MM.1S (cell line): ENCODE data around the gene CCR6.

Source experiments
- CTCF ChIP-seq: fragments of 300-600 bp; sonication (generic); IDR thresholded peaks from 2 replicates; pipeline ENCODE4 v1.5.1; 2016; ENCODE audit warnings: antibody characterized with exemption, low read length, mixed read lengths
- EZH2 ChIP-seq: fragments of 300-600 bp; sonication (generic); optimal IDR thresholded peaks from 2 replicates; pipeline ENCODE3; 2017; ENCODE audit warnings: low read depth, mild to moderate bottlenecking, antibody characterized with exemption, low read length, mixed read lengths
- EZH2phosphoT487 ChIP-seq: fragments of 300-600 bp; sonication (generic); IDR thresholded peaks from 2 replicates; pipeline ENCODE4 v1.6.1; 2018; ENCODE audit warnings: antibody characterized with exemption, low read length

DNA sequence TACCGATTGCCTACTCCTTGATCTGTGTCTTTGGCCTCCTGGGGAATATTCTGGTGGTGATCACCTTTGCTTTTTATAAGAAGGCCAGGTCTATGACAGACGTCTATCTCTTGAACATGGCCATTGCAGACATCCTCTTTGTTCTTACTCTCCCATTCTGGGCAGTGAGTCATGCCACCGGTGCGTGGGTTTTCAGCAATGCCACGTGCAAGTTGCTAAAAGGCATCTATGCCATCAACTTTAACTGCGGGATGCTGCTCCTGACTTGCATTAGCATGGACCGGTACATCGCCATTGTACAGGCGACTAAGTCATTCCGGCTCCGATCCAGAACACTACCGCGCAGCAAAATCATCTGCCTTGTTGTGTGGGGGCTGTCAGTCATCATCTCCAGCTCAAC lies 13.5 kb downstream of the CCR6 start:
- TF ChIP-seq CTCF (no peak), EZH2 (no peak), EZH2phosphoT487 (no peak)
